GM08714 (cell line): ENCODE measurements around the gene GPATCH2.

Source experiments
- H3K4me3 ChIP-seq: fragments of 200-500 bp; sonication (Bioruptor generic); 2 replicates; pipeline ENCODE4 v1.5.1; 2014; ENCODE audit warnings: mild to moderate bottlenecking, low read length, inconsistent platforms
- ZNF274 ChIP-seq: IDR thresholded peaks from 2 replicates; pipeline ENCODE4 v1.6.1; 2012; ENCODE audit warnings: mild to moderate bottlenecking, low read depth, low read length

Gene GPATCH2

GRCh38 chr1:217630711-217631591 is at the start of gene GPATCH2, which contains the start of gene SPATA17:
GPATCH2 (minus strand) TSS chr1:217631090; CDS start chr1:217630971, 119 bp downstream.
SPATA17 (plus strand) TSS chr1:217631344; CDS start chr1:217631379, 35 bp downstream.
- TF ChIP-seq ZNF274: no peak
- H3K4me3 ChIP-seq: peak within 1 kb of the TSS; percentile 79

DNA sequence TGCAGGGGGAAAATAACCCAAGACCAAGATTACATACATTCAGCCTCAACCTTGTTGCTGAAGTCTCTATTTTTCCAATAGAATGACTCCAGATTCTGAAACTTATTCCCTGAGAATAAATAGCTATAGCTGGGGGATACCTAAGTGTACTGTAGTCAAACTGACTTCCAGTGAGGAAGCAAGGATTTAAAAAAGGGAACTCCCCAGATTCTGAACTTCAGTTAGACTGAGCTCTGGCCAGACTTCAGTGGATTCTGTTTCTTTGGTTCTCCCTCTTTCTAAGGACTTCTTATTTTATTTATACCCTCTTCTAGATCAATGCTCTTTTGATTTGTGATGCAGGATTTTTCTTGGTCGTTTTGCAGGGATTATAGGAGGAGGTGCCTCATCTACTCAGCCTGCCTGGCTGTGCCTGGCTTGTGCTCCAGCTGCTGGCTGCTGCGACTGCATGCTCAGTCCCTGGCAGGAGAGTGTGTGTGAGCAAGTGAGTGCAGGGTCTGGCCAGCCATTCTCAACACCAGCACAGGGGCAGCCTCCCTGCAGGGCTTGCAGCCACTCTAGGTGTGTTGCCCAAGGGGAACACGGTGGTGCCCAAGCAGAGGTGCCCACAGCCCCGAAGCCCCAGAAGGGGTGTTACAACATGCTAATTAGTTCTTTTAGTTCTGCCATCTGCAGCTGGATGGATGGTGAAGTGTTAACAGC is 43.3 kb upstream of the GPATCH2 start:
- no peak overlapping the region for H3K4me3 ChIP-seq
- TF ChIP-seq ZNF274: no peak

GRCh38 chr1:217673387-217673786 is 42.5 kb upstream of the GPATCH2 start:
- no peak for TF ChIP-seq ZNF274
- H3K4me3 ChIP-seq: no peak overlapping the region

GRCh38 chr1:217668351-217668940 is 37.6 kb upstream of the GPATCH2 start:
- TF ChIP-seq ZNF274: no peak
- H3K4me3 ChIP-seq: no peak overlapping the region

GRCh38 chr1:217661407-217661806 is 30.5 kb upstream of the GPATCH2 start:
- H3K4me3 ChIP-seq: no peak overlapping the region
- TF ChIP-seq ZNF274: no peak

DNA sequence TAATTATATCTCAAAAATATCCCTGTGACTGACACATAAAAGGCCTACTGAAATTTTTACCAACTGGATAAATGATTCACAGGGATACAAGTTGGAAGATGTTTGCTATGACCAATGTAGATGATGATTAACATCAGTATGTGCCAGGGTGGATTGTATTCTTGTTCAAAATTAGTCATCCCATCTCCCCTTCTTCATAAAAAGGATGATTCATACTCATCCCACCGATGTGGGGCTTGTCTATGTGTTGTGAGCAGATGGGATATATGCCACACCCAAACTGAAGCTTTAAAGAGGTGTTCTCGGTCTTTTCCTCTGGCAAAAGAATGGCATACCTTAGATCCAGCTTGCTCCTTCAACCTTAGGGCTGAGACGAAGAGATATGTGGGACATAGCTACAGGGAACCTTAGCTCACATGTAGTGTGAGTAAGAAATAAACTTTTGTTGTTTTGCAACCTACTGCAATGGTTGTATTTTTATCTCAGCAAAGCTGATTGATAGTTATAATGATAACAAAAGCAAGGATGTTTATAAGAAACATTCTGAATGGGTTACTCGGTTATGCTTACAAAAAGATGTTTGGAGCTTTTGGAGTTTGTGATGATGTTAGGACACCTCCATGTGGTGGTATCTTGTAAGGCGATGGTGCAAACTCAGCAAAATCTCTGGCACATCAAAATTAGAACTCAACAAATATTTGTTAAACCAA is 29.6 kb upstream of the GPATCH2 start:
- TF ChIP-seq ZNF274: no peak
- no peak overlapping the region for H3K4me3 ChIP-seq

DNA sequence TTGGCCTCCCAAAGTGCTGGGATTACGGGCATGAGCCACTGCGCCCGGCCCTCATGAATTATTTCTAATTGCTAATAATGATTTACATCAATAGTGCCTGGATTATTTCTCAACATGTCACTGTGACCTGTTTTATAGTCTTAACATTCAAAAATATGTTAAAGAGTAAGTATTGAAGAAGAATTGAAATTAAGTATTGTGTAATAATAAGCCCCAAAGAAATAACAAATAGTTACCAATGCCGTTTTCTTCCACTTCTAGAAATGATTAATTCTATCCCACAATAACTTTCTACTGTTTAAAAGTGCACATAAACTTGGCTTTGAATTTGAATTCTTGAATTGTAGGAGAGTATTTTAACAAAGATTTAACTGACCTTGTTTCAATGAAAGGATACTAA is 19.8 kb upstream of the GPATCH2 start:
- TF ChIP-seq ZNF274: no peak
- H3K4me3 ChIP-seq: no peak overlapping the region

GRCh38 chr1:217647791-217648190 is 16.9 kb upstream of the GPATCH2 start:
- H3K4me3 ChIP-seq: no peak overlapping the region
- TF ChIP-seq ZNF274: no peak

DNA sequence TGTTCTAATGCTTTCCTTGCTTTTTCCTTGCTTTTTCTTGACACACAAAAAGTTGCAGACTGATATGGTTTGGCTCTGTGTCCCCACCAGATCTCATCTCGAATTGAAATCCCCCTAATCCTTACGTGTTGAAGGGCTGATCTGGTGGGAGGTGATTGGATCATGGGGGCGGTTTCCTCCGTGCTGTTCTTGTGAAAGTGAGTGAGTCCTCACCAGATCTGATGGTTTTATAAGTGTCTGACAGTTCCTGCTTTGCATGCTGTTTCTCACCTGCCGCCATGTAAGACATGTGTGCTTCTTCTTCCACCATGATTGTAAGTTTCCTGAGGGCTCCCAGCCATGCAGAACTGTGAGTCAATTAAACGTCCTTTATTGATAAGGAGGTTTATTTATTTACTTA is 11.6 kb upstream of the GPATCH2 start:
- no peak for TF ChIP-seq ZNF274
- H3K4me3 ChIP-seq: no peak overlapping the region

DNA sequence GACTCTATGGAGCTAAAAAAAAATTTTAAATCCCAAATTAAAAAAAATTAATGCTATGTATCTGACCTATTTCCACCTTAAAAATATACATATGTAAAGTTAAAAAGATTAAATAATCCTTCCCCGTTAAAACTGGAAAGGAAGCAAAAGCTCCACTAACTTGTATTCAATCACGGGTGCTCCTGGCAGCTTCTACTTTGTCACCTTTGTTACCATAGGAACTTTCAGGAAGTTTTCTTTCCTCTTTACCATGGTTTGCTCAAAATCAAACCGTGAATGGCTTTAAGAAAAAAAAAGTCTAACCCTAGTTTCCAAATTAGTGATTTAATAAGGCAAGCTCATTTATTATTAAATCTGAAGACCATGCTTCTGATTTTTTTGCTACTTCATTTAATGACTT is 3.5 kb downstream of the GPATCH2 start:
- no peak for TF ChIP-seq ZNF274
- H3K4me3 ChIP-seq: no peak overlapping the region

- H3K4me3 ChIP-seq: no peak overlapping the region
- no peak for TF ChIP-seq ZNF274
These were observed 4.6 kb downstream of the GPATCH2 start for GRCh38 chr1:217626321-217626720.

- TF ChIP-seq ZNF274: no peak
- peak overlapping the region; percentile 34; the same call in 1 of the 2 replicates for H3K4me3 ChIP-seq
These were observed 8.8 kb downstream of the GPATCH2 start for GRCh38 chr1:217622042-217622441.

- H3K4me3 ChIP-seq: no peak overlapping the region
- no peak for TF ChIP-seq ZNF274
These were observed 10.1 kb downstream of the GPATCH2 start for GRCh38 chr1:217620814-217621213.

- TF ChIP-seq ZNF274: no peak
- H3K4me3 ChIP-seq: no peak overlapping the region
These were observed 13.8 kb downstream of the GPATCH2 start for GRCh38 chr1:217617126-217617525.
